PC-3 (cell line): Measurements from ENCODE around the gene AHSP.

Experiments
- CTCF ChIP-seq: fragments of 300-600 bp; sonication (generic); conservative IDR thresholded peaks from 2 replicates; pipeline ENCODE4 v1.5.1; 2017; ENCODE audit warnings: antibody characterized with exemption, low read depth, mild to moderate bottlenecking, low read length
- EZH2 ChIP-seq: fragments of 300-600 bp; sonication (generic); IDR thresholded peaks from one replicate; pipeline ENCODE4 v1.6.1; 2017; ENCODE audit warnings: antibody characterized with exemption, mild to moderate bottlenecking, low read length; ENCODE audit not compliant: unreplicated experiment

- TF ChIP-seq EZH2 (no peak), CTCF (no peak)
These were observed 35.8 kb upstream of the AHSP start for GRCh38 chr16:31491778-31492418.
